Right lung (tissue), 5 donors: ENCODE measurements around the gene ZW10. TPM values are rescaled to one million over a fixed set of nuclear protein-coding genes. Genes with fewer than 3 reads are reported as not detected.
"Not testable (repeated sequence)": the region's sequence is repeated elsewhere in the genome, so short reads cannot be mapped to it uniquely, and the experiment has no call there.

Experiments
- DNase-seq, 2 donors: peaks; one replicate each; pipeline ENCODE4 v3.0.0-alpha.2; 2013
- polyA plus RNA-seq, 5 donors: library from polyadenylated mRNA; unstranded; fragments of 120-200 nt; gene quantifications; one replicate each; pipeline versions ENCODE4 v1.2.1 to v1.2.3, GENCODE V29; 2013; ENCODE audit warnings: inconsistent platforms in 1 of 5, low replicate concordance in 1 of 5; ENCODE audit not compliant: insufficient read length in 5 of 5, insufficient read depth in 1 of 5

ZW10 gene
- polyA plus RNA-seq, 5 donors: 18.1 to 26.5 (median 24.5) TPM

- not testable (repeated sequence) for DNase-seq
These were observed 69.9 kb downstream of the ZW10 start for GRCh38 chr11:113703551-113703950.

GRCh38 chr11:113701491-113701890, 72.0 kb downstream of the ZW10 start:
- no peak for DNase-seq

- DNase-seq: no peak
These were observed 75.0 kb downstream of the ZW10 start for GRCh38 chr11:113698515-113698914.

GRCh38 chr11:113697756-113698407, 75.6 kb downstream of the ZW10 start:
- no peak for DNase-seq

- no peak for DNase-seq
These were observed 76.4 kb downstream of the ZW10 start for GRCh38 chr11:113697111-113697510.

GRCh38 chr11:113695207-113695606, 78.3 kb downstream of the ZW10 start:
- DNase-seq: no peak

GRCh38 chr11:113694390-113694789, 79.1 kb downstream of the ZW10 start:
- no peak for DNase-seq

- no peak for DNase-seq
These were observed 80.5 kb downstream of the ZW10 start for GRCh38 chr11:113693030-113693429.

GRCh38 chr11:113690619-113691569, 82.6 kb downstream of the ZW10 start:
- no peak for DNase-seq

GRCh38 chr11:113689768-113690618, 83.5 kb downstream of the ZW10 start:
- DNase-seq: no peak

GRCh38 chr11:113685654-113686359, 87.7 kb downstream of the ZW10 start:
- no peak for DNase-seq

GRCh38 chr11:113684496-113684895, 89.0 kb downstream of the ZW10 start:
- no peak for DNase-seq

- no peak for DNase-seq
These were observed 89.9 kb downstream of the ZW10 start for GRCh38 chr11:113683481-113684046.

Other genes with a start within 250 kb of the ZW10 start
- gene TMPRSS5, start 67.4 kb downstream of the ZW10 start, polyA plus RNA-seq: 1 to 10 TPM in 3 of 5 donors, under 1 TPM in 2; 0.67 to 1.9 (median 1.2) TPM
- not detected for gene CLDN25, start 6.1 kb upstream of the ZW10 start, polyA plus RNA-seq
- 10 to 100 TPM; 29.3 to 54.9 (median 46.7) TPM for gene USP28, start 101.9 kb upstream of the ZW10 start, polyA plus RNA-seq
- under 1 TPM; 0.12 to 0.15 (median 0.14) TPM for gene HTR3B, start 131.1 kb upstream of the ZW10 start, polyA plus RNA-seq
- under 1 TPM in 2 of 5 donors, not detected in 3; 0.10 to 0.21 TPM for gene HTR3A, start 201.4 kb upstream of the ZW10 start, polyA plus RNA-seq